Colonic mucosa (tissue), 4 donors: ENCODE measurements around the gene MAP4. TPM values are rescaled to one million over a fixed set of nuclear protein-coding genes. Genes with fewer than 3 reads are reported as not detected.

Experiments used
- DNase-seq: peaks from one replicate; pipeline ENCODE4 v3.0.0-alpha.2; 2020
- H3K27ac ChIP-seq: fragments of 200-600 bp; one replicate; pipeline ENCODE4 v1.8.0; 2021
- H3K27me3 ChIP-seq: fragments of 200-600 bp; one replicate; pipeline ENCODE4 v1.8.0; 2021
- H3K36me3 ChIP-seq: fragments of 200-600 bp; one replicate; pipeline ENCODE4 v1.8.0; 2021
- H3K4me1 ChIP-seq: fragments of 200-600 bp; one replicate; pipeline ENCODE4 v1.8.0; 2021; ENCODE audit warnings: mild to moderate bottlenecking
- H3K4me3 ChIP-seq: fragments of 200-600 bp; one replicate; pipeline ENCODE4 v1.8.0; 2021
- H3K9ac ChIP-seq, 2 donors: one replicate each; pipeline ENCODE4 v1.7.0; 2013; ENCODE audit warnings: control low read depth in 2 of 2, low read depth in 2 of 2, low read length in 2 of 2
- H3K9me3 ChIP-seq: fragments of 200-600 bp; one replicate; pipeline ENCODE4 v1.8.0; 2021
- CTCF ChIP-seq: fragments of 200-600 bp; IDR thresholded peaks from one replicate; pipeline ENCODE4 v1.8.0; 2022; ENCODE audit warnings: antibody characterized with exemption, mild to moderate bottlenecking
- intact Hi-C: fragments of 100-400 bp; cut with DNase I; formaldehyde crosslinking; loops from one replicate; pipeline ENCODE4 v1.14.1; 2022
- total RNA-seq, 2 donors: library from RNA; stranded (reverse); fragmentation: NEBNext Ultra II Directional in 1 of 2; extraction: Animal tissue kit (Norgen Biotek cat#: 25700) in 1 of 2; gene quantifications; one replicate each; pipeline ENCODE4 v1.2.1, GENCODE V29; 2021
- donor health status: healthy.
- donor health status: DM: no; HTN: no; CAD: no.
- donor health status: DM: no; HTN: no; CAD: no.

MAP4 gene
- total RNA-seq, 2 donors from 2014 or later, result 117 to 132 TPM

- Histone ChIP-seq H3K27ac (no peak overlapping the region), H3K27me3 (no peaks in the 10 kb centered on the region), H3K36me3 (no peaks in the 10 kb centered on the region), H3K9me3 (no peaks in the 10 kb centered on the region), H3K4me3 (no peak overlapping the region), H3K9ac (no peak overlapping the region), H3K4me1 (no peaks in the 10 kb centered on the region)
- intact Hi-C loops, result no loop called here
- DNase-seq, result no peak
- TF ChIP-seq CTCF, result no peak
Measured at GRCh38 chr3:47976135-47976732, 40.0 kb downstream of the MAP4 start.

GRCh38 chr3:47974974-47975470, 41.2 kb downstream of the MAP4 start:
- Histone ChIP-seq H3K27me3 (no peaks in the 10 kb centered on the region), H3K36me3 (no peaks in the 10 kb centered on the region), H3K9ac (no peak overlapping the region), H3K4me1 (no peaks in the 10 kb centered on the region), H3K4me3 (no peak overlapping the region), H3K27ac (no peak overlapping the region), H3K9me3 (no peaks in the 10 kb centered on the region)
- intact Hi-C loops, result no loop called here
- no peak for TF ChIP-seq CTCF
- no peak for DNase-seq

DNA sequence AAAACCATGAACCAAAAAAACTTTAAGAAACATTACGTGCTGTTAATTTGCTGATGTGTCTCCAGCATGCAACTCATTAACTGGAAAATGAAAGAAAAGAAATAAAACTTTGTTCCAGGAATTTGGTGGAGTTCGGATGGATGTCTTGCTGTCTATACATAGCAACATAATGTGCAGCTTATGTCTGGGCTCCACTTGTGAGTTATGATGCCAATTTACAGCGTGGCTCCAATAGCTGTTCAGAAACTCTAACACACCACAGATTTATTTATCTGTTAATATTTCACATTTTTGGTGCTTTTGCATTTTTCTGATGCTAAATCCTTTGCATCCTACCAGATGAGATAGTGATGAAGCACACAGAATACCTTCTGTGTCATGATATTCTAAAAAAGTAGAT, 45.1 kb downstream of the MAP4 start:
- Histone ChIP-seq H3K27ac (no peak overlapping the region), H3K4me3 (no peak overlapping the region), H3K4me1 (no peaks in the 10 kb centered on the region), H3K27me3 (no peaks in the 10 kb centered on the region), H3K9ac (no peak overlapping the region), H3K9me3 (no peaks in the 10 kb centered on the region), H3K36me3 (no peaks in the 10 kb centered on the region)
- TF ChIP-seq CTCF, result no peak
- intact Hi-C loops, result no loop called here
- no peak for DNase-seq

GRCh38 chr3:47964740-47965139, 51.5 kb downstream of the MAP4 start:
- no peak for TF ChIP-seq CTCF
- intact Hi-C loops, result no loop called here
- Histone ChIP-seq H3K27ac (no peak overlapping the region), H3K4me3 (no peak overlapping the region), H3K36me3 (no peaks in the 10 kb centered on the region), H3K27me3 (no peaks in the 10 kb centered on the region), H3K4me1 (no peaks in the 10 kb centered on the region), H3K9ac (no peak overlapping the region), H3K9me3 (no peaks in the 10 kb centered on the region)
- DNase-seq, result no peak

GRCh38 chr3:47961815-47962606, 54.2 kb downstream of the MAP4 start:
- Histone ChIP-seq H3K4me3 (no peak overlapping the region), H3K27ac (no peak overlapping the region), H3K4me1 (no peaks in the 10 kb centered on the region), H3K36me3 (no peaks in the 10 kb centered on the region), H3K9ac (no peak overlapping the region), H3K9me3 (no peaks in the 10 kb centered on the region), H3K27me3 (no peaks in the 10 kb centered on the region)
- intact Hi-C loops, result no loop called here
- no peak for TF ChIP-seq CTCF
- DNase-seq, result peak; percentile 27
